Rectal smooth muscle tissue (tissue), 1 donor: ENCODE measurements around the gene BMP8B.

Experiments used
- H3K27ac ChIP-seq: one replicate; pipeline ENCODE4 v1.7.0; 2013; ENCODE audit warnings: low read depth, low read length, inconsistent platforms
- H3K27me3 ChIP-seq: one replicate; pipeline ENCODE4 v1.7.0; 2013; ENCODE audit warnings: low read length; ENCODE audit not compliant: control insufficient read depth, insufficient read depth
- H3K36me3 ChIP-seq: one replicate; pipeline ENCODE4 v1.7.0; 2013; ENCODE audit warnings: low read length; ENCODE audit not compliant: control insufficient read depth, insufficient read depth
- H3K4me1 ChIP-seq: one replicate; pipeline ENCODE4 v1.7.0; 2013; ENCODE audit warnings: low read length; ENCODE audit not compliant: control insufficient read depth, insufficient read depth
- H3K4me3 ChIP-seq: one replicate; pipeline ENCODE4 v1.7.0; 2013; ENCODE audit warnings: low read length
- H3K9ac ChIP-seq: one replicate; pipeline ENCODE4 v1.7.0; 2013; ENCODE audit warnings: low read length

Gene BMP8B

DNA sequence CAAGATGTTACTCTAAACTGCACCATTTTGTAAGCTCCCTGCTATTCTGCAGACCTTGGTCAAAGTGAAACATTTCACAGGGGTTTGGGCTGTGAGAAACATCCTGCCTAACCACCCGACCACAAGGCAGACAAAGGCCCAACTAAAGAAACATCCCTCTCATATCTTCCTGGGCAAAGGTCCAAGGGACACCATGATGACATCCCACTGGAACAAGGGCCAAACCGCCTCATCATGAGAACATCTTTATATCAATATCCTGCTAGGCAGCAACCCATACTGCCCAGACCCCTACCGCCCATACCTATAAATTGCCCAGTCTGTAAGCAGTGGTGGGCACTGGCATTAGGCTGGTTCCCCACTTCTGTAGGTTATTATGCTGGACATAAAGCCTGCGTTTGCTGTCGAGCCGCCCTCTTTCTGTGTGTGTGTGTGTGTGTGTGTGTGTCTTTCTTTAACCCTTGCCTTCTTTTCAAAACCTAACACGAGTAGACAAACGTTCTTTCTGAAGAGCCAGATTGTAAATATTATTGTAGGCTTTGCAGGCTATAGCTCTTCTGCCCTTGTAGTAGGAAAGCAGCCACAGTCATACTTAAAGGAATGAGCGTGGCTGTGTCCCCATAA, 51.0 kb downstream of the BMP8B start:
- no peak overlapping the region for H3K27ac ChIP-seq
- H3K36me3 ChIP-seq = peaks cover 7% of the 10 kb centered on the region
- peaks cover 4% of the 10 kb centered on the region for H3K4me1 ChIP-seq
- no peaks in the 10 kb centered on the region for H3K27me3 ChIP-seq
- no peak overlapping the region for H3K4me3 ChIP-seq
- H3K9ac ChIP-seq = no peak overlapping the region

DNA sequence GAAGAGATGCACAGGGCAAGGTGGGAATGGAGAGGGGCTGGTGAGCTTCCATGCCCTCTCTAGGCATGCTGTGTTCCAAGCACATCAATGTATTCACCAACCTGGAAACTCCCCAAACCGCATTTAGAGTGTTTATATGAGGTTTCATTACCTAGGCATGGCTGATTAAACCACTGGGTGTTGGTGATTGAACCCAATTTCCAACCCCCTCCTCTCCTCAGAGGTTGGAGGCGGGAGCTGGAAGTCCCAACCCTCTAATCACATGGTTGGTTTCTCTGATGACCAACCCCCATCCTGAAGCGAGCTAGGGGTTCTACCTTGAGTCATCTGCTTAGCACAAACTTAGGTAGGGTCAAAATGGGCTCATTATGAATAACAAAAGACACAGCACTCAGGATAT, 52.9 kb downstream of the BMP8B start:
- Histone ChIP-seq H3K27me3 (peaks cover 3% of the 10 kb centered on the region), H3K4me1 (peaks cover 4% of the 10 kb centered on the region), H3K36me3 (no peaks in the 10 kb centered on the region), H3K9ac (no peak overlapping the region), H3K27ac (no peak overlapping the region), H3K4me3 (no peak overlapping the region)

DNA sequence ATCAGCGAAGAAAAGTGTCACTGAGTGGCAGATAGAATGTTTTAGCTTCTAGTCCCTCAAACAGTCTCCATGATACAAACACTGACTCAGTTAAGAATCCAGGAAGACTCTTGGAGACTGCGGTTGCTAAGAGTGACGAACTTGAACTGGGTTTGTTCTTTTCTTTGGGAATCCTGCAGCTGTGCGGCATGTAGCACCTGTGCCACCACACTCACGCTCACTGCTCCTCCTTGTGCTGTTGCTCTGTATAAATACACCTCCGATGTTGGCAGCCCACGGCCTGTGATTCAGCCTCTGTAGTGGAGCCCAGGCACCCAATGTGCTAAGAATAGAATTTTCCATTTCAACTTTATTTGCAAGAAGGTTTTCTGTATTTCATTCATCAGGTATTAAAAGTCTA, 55.5 kb downstream of the BMP8B start:
- Histone ChIP-seq H3K27ac (no peak overlapping the region), H3K9ac (no peak overlapping the region), H3K4me1 (no peaks in the 10 kb centered on the region), H3K36me3 (no peaks in the 10 kb centered on the region), H3K27me3 (peaks cover 5% of the 10 kb centered on the region), H3K4me3 (no peak overlapping the region)

DNA sequence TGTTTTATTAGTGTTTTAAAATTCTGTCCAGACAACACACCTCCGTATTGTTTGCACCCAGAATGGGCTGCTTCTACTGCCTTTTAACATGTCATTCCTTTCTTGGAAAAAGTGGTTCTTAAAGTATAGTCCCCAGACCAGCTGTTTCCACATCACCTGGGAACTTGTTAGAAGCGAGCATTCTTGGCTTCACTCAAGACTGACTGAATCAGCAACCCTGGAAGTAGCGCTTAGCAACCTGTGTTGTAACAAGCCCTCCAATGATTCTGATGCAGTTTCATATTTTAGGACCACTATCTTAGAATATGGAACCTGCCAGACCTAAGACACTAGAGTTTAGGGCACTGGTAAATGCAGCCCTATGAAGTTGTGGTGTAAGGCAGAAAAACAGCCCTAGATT, 55.9 kb downstream of the BMP8B start:
- H3K4me1 ChIP-seq = no peaks in the 10 kb centered on the region
- no peaks in the 10 kb centered on the region for H3K36me3 ChIP-seq
- peaks cover 9% of the 10 kb centered on the region for H3K27me3 ChIP-seq
- no peak overlapping the region for H3K9ac ChIP-seq
- no peak overlapping the region for H3K27ac ChIP-seq
- no peak overlapping the region for H3K4me3 ChIP-seq

DNA sequence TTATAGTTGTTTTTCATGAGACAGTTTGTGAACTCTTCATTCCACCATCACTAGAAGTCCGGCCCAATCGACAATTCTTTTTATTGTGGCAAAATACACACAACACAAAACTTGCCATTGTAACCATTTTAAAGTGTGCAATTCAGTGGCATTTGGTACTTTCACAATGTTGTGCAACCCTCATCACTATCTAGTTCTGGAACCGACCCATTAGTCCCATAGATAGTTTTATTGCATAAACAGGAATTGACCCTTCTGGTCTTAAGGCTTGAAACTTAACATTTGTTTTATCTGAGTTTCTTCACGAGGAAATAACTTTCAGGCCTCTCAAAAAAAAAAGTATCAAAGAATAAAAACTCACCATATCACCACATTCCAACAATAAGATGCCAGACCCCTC, 58.8 kb downstream of the BMP8B start:
- no peaks in the 10 kb centered on the region for H3K4me1 ChIP-seq
- H3K27me3 ChIP-seq = peaks cover 10% of the 10 kb centered on the region
- H3K4me3 ChIP-seq = no peak overlapping the region
- H3K27ac ChIP-seq = no peak overlapping the region
- H3K36me3 ChIP-seq = no peaks in the 10 kb centered on the region
- H3K9ac ChIP-seq = no peak overlapping the region

DNA sequence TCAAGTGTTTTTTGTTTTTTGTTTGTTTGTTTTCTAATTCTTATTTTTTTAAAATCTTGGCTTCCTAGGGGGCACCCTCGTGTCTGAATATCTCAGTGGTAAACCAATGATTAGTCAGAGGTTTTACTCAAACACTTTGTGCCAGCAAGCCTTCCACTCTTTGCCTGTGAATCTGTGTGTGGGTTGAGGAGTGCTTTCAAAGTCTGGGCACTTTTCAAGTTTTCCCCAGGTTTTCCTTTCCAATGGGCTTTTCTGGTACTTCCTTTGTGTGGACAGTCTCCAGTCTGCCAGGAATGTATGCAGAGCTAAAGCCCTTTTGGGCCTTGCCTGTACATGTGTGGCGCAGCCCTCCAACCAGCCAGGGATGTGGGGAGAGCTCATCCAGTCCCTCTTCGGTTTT, 59.6 kb downstream of the BMP8B start:
- peaks cover 10% of the 10 kb centered on the region for H3K27me3 ChIP-seq
- no peak overlapping the region for H3K4me3 ChIP-seq

DNA sequence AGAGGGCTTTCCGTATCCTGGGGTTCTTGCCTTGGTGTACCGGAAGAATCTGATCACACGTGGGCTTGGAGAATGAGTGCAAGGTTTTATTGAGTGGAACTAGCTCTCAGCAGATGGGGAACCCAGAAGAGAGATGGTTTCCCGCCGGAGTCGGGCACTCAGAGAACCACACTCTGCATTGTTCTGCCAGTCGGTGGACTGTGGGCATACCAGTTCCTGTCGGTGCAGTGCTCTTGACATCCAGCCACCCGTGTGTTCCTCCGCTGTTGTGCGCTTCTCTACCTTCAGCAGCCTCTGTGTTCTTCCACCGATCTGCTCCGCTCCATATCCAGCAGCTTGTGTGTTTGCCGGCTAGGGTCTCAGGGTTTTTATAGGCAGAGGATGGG, 60.7 kb downstream of the BMP8B start:
- Histone ChIP-seq H3K27me3 (peaks cover 10% of the 10 kb centered on the region), H3K9ac (no peak overlapping the region), H3K27ac (no peak overlapping the region), H3K4me1 (no peaks in the 10 kb centered on the region), H3K36me3 (no peaks in the 10 kb centered on the region), H3K4me3 (no peak overlapping the region)

More for the DNA sequence above, 59.6 kb downstream of the BMP8B start:
- Histone ChIP-seq H3K27ac (no peak overlapping the region), H3K36me3 (no peaks in the 10 kb centered on the region), H3K9ac (no peak overlapping the region), H3K4me1 (no peaks in the 10 kb centered on the region)

DNA sequence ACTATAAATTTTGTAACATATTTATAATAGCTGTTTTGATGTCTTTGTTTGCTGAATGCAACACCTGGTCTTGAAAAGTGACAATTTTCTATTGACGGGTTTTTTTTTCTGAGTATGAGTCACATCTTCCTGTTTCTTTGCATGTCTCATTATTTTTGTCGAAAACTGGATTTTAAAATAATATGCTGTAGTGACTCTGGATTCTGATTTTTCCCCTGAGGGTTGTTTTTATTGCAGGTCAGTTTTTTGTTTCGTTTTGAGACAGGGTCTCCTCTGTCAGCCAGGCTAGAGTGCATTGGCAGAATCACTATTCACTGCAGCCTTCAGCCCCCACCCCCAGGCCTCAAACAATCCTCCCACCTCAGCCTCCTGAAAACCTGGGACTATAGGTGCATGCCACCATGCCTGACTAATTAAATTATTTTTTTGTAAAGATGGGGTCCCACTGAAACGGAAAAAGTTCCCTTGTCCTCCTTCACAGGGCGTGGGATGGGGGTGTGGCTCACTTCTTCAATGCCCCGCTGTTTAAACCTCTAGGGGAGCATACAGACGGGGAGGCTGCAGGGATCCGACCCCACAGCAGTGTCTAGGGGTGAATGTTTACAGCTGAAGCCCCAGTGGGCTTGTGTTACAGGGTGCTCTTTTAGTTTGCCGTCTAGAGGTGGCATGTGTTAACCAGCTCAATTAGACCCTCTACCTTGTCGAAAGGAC, 61.3 kb downstream of the BMP8B start:
- Histone ChIP-seq H3K36me3 (no peaks in the 10 kb centered on the region), H3K27ac (no peak overlapping the region), H3K9ac (no peak overlapping the region), H3K4me1 (no peaks in the 10 kb centered on the region), H3K4me3 (no peak overlapping the region), H3K27me3 (peaks cover 8% of the 10 kb centered on the region)

DNA sequence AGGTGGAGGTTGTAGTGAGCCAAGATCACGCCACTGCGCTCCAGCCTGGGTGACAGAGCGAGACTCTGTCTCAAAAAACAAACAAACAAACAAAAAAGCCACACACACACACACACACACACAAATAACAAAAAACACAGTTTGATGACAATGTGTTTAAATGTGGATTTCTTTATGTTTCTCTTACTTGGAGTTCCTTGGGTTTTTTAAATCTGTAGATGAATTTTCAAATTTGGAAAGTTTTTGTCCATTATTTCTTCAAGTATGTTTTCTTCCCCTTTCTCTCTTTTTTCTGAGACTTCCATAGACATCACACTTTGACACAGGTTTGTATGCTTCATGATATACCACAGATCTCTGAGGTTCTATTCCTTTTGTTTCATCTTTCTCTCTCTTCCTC, 62.1 kb downstream of the BMP8B start:
- Histone ChIP-seq H3K36me3 (no peaks in the 10 kb centered on the region), H3K27me3 (peaks cover 7% of the 10 kb centered on the region), H3K9ac (no peak overlapping the region), H3K27ac (no peak overlapping the region), H3K4me3 (no peak overlapping the region), H3K4me1 (no peaks in the 10 kb centered on the region)

DNA sequence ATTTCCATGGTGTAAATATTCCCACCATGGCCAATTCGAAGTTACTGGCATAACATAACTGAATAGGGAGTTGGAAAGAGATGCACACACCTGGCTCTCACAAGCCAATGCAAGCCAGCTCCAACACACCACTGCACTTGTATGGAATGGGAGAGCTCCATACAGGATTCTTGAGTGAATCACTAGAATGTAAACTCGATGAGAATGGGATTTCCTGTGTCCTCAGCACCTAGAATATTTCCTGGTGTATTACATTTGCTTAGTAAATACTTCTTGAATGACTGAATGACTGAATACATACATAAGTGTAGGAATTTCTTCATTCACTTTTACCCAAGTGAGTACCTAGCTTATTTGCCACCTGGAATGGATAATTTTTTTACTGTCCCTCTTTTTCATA, 66.2 kb downstream of the BMP8B start:
- H3K4me3 ChIP-seq = no peak overlapping the region
- no peaks in the 10 kb centered on the region for H3K27me3 ChIP-seq
- H3K36me3 ChIP-seq = no peaks in the 10 kb centered on the region
- no peak overlapping the region for H3K27ac ChIP-seq
- H3K4me1 ChIP-seq = no peaks in the 10 kb centered on the region
- H3K9ac ChIP-seq = no peak overlapping the region

DNA sequence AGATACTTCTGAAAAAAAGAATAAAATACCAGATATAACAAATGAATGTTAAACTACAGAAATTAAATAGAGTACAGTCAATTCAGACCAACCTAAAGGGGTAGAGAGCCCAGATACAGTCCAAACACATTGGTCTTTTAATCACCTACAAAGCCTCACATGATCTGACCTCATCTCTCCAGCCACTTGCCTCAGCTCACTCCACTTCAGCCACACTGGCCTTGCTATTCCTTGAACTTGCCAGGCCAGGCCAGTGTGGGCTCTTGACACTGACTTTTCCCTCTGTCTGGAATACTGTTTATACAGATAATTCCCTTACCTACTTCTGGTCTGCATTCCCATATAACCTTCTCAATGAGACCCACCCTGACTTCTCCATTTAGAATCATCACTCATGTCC, 67.0 kb downstream of the BMP8B start:
- no peak overlapping the region for H3K9ac ChIP-seq
- no peak overlapping the region for H3K27ac ChIP-seq
- no peak overlapping the region for H3K4me3 ChIP-seq
- no peaks in the 10 kb centered on the region for H3K36me3 ChIP-seq
- H3K4me1 ChIP-seq = no peaks in the 10 kb centered on the region
- no peaks in the 10 kb centered on the region for H3K27me3 ChIP-seq

DNA sequence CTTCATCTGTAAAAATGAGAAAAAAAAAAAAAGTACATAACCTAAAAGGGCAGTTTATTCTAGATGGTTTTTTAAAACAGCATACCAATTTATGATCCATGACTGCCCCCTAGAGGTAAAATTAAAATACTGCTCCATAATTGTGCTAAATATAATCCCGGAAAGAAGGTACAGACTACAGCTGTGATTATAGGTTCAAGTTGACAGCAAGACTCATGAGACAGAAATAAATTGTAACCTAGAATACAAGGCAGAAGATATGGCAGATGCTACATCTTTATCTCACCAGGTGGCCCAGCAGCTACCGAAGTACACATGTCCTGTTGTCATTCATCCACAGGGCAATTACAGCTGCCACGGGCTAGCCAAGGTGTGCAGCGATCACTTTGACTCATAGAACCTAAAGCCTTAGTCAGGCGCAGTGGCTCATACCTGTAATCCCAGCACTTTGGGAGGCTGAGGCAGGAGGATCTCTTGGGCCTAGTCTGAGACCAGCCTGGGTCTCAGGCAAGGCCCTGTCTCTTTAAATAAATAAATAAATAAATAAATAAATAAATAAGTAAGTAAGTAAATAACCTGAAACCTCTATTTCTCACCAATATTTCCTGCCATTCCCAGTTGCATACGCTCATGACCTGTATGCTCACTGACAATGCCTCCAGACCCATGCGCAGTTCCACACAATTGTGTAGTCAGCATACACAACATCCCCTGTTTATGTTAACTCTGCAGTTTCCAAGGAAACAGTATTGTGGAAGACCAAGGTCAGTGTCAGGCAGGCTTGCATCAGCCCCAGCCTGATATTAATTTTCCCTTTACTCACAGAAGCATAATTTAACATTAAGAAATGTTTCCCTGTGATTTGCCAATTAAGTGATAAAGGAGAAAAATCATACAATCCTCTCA, 68.3 kb downstream of the BMP8B start:
- Histone ChIP-seq H3K27me3 (no peaks in the 10 kb centered on the region), H3K4me3 (no peak overlapping the region), H3K36me3 (no peaks in the 10 kb centered on the region), H3K9ac (no peak overlapping the region), H3K27ac (no peak overlapping the region), H3K4me1 (no peaks in the 10 kb centered on the region)
